Cardiac fibroblast (primary cell): ENCODE measurements around the gene CSNK1E.
A peak's percentile ranks its signal among the peaks of the same experiment; 100 is the strongest.

Experiments used
- DNase-seq, 2 donors: peaks; one replicate each; pipeline versions ENCODE4 v3.0.0 to v3.0.0-alpha.2; 2010; ENCODE audit warnings: low read depth in 2 of 2
- H3K4me3 ChIP-seq, 2 donors: replicated peaks in 1 of 2; 1 replicate in 1 of 2; 2 replicates in 1 of 2; pipeline ENCODE4 v1.5.1; 2011; ENCODE audit warnings: low read depth in 2 of 2, low read length in 2 of 2, mild to moderate bottlenecking in 2 of 2, moderate library complexity in 1 of 2
- CTCF ChIP-seq: IDR thresholded peaks from one replicate; pipeline ENCODE4 v1.5.1; 2011; ENCODE audit warnings: low read depth, mild to moderate bottlenecking, low read length, inconsistent platforms

The CSNK1E gene

GRCh38 chr22:38302906-38303305 is 14.3 kb downstream of the CSNK1E start:
- DNase-seq = no peak
- no peak for TF ChIP-seq CTCF
- H3K4me3 ChIP-seq = no peak overlapping the region

- no peak overlapping the region for H3K4me3 ChIP-seq
- no peak for DNase-seq
- TF ChIP-seq CTCF = no peak
These were observed 16.3 kb downstream of the CSNK1E start for GRCh38 chr22:38300946-38301345.

- no peak for DNase-seq
- TF ChIP-seq CTCF = no peak
- no peak overlapping the region for H3K4me3 ChIP-seq
These were observed 16.9 kb downstream of the CSNK1E start for GRCh38 chr22:38300197-38300945.

GRCh38 chr22:38299770-38300102 is 17.5 kb downstream of the CSNK1E start:
- no peak for TF ChIP-seq CTCF
- no peak overlapping the region for H3K4me3 ChIP-seq
- DNase-seq = no peak

GRCh38 chr22:38298312-38299005 is 18.8 kb downstream of the CSNK1E start:
- DNase-seq = peak; percentile 94 to 100
- TF ChIP-seq CTCF = peak; percentile 59
- no peak overlapping the region for H3K4me3 ChIP-seq

GRCh38 chr22:38296372-38296771 is 20.9 kb downstream of the CSNK1E start:
- no peak for DNase-seq
- no peak for TF ChIP-seq CTCF
- no peak overlapping the region for H3K4me3 ChIP-seq

GRCh38 chr22:38295863-38296262 is 21.4 kb downstream of the CSNK1E start:
- no peak overlapping the region for H3K4me3 ChIP-seq
- DNase-seq = no peak
- TF ChIP-seq CTCF = no peak
